Measurements from ENCODE around the gene NKD1. TPM values are rescaled to one million over a fixed set of nuclear protein-coding genes. Genes with fewer than 3 reads are reported as not detected.

NKD1 gene
- polyA plus RNA-seq, 3 donors: 0.01 TPM; not detected in 2

GRCh38 chr16:50606431-50607050 is 58.3 kb downstream of the NKD1 start:
- Histone ChIP-seq H2AFZ (ENCODE audit: insufficient read depth, low read depth, low read length, poor library complexity, severe bottlenecking) (no peak overlapping the region), H3K27me3 (ENCODE audit: control insufficient read depth in 2 of 2, insufficient read depth in 2 of 2, low read length in 2 of 2) (no peaks in the 10 kb centered on the region), H3K27ac (ENCODE audit: low read depth in 1 of 2, low read length in 2 of 2) (no peak overlapping the region), H3K9ac (ENCODE audit: insufficient read depth, low read length, poor library complexity, severe bottlenecking) (no peak overlapping the region), H3K79me2 (ENCODE audit: insufficient read depth, low read length) (no peaks in the 10 kb centered on the region), H3K36me3 (replicated peaks in 1 of 2; ENCODE audit: control insufficient read depth in 1 of 2, insufficient read depth in 2 of 2, low read length in 2 of 2) (no peaks in the 10 kb centered on the region), H4K20me1 (ENCODE audit: insufficient read depth, low read length) (no peaks in the 10 kb centered on the region), H3K4me3 (replicated peaks in 1 of 3; ENCODE audit: low read depth in 2 of 3, low read length in 3 of 3) (no peak overlapping the region), H3K9me3 (replicated peaks in 1 of 2; ENCODE audit: control insufficient read depth in 1 of 2, insufficient read depth in 1 of 2, low read length in 2 of 2) (no peaks in the 10 kb centered on the region), H3K4me2 (replicated peaks; ENCODE audit: extremely low read depth, low read length, poor library complexity, severe bottlenecking) (no peak overlapping the region), H3K4me1 (ENCODE audit: control insufficient read depth in 1 of 2, insufficient read depth in 2 of 2, low read length in 2 of 2) (peaks cover 7 to 9% of the 10 kb centered on the region in 2 donors)
- Mint-ChIP-seq H3K4me3 (no peak overlapping the region), H3K27me3 (ENCODE audit: low read depth in 3 of 3) (peaks cover 0 to 8% (median 2%) of the 10 kb centered on the region in 3 donors), H3K36me3 (no peaks in the 10 kb centered on the region), H3K27ac (no peak overlapping the region), H3K4me1 (peaks cover 6% of the 10 kb centered on the region), H3K9me3 (peaks cover 0 to 2% (median 0%) of the 10 kb centered on the region in 7 donors)
- WGBS (ENCODE audit: insufficient coverage): 96% methylated on average over 17 of the region's 17 CpGs
- intact Hi-C loops (cut with micrococcal nuclease): no loop called here
- DNase-seq: no peak
- TF ChIP-seq, protein P1, sequence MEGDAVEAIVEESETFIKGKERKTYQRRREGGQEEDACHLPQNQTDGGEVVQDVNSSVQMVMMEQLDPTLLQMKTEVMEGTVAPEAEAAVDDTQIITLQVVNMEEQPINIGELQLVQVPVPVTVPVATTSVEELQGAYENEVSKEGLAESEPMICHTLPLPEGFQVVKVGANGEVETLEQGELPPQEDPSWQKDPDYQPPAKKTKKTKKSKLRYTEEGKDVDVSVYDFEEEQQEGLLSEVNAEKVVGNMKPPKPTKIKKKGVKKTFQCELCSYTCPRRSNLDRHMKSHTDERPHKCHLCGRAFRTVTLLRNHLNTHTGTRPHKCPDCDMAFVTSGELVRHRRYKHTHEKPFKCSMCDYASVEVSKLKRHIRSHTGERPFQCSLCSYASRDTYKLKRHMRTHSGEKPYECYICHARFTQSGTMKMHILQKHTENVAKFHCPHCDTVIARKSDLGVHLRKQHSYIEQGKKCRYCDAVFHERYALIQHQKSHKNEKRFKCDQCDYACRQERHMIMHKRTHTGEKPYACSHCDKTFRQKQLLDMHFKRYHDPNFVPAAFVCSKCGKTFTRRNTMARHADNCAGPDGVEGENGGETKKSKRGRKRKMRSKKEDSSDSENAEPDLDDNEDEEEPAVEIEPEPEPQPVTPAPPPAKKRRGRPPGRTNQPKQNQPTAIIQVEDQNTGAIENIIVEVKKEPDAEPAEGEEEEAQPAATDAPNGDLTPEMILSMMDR (IDR thresholded peaks at IDR 0.05): no peak

- Mint-ChIP-seq H3K9me3 (peaks cover 0 to 2% (median 0%) of the 10 kb centered on the region in 7 donors), H3K27ac (no peak overlapping the region), H3K36me3 (no peaks in the 10 kb centered on the region), H3K27me3 (ENCODE audit: low read depth in 3 of 3) (peaks cover 0 to 8% (median 2%) of the 10 kb centered on the region in 3 donors), H3K4me1 (peaks cover 10% of the 10 kb centered on the region), H3K4me3 (no peak overlapping the region)
- no peaks in the 10 kb centered on the region for H3K79me2 ChIP-seq (ENCODE audit: insufficient read depth, low read length)
- WGBS (ENCODE audit: insufficient coverage): 92% methylated on average over 2 of the region's 3 CpGs
- DNase-seq: no peak
- no peaks in the 10 kb centered on the region for H3K27me3 ChIP-seq (ENCODE audit: control insufficient read depth in 2 of 2, insufficient read depth in 2 of 2, low read length in 2 of 2)
- peaks cover 12 to 14% of the 10 kb centered on the region in 2 donors for H3K4me1 ChIP-seq (ENCODE audit: control insufficient read depth in 1 of 2, insufficient read depth in 2 of 2, low read length in 2 of 2)
- no peaks in the 10 kb centered on the region for H4K20me1 ChIP-seq (ENCODE audit: insufficient read depth, low read length)
- H3K4me2 ChIP-seq (replicated peaks; ENCODE audit: extremely low read depth, low read length, poor library complexity, severe bottlenecking): no peak overlapping the region
- no peak overlapping the region for H3K9ac ChIP-seq (ENCODE audit: insufficient read depth, low read length, poor library complexity, severe bottlenecking)
- H3K9me3 ChIP-seq (replicated peaks in 1 of 2; ENCODE audit: control insufficient read depth in 1 of 2, insufficient read depth in 1 of 2, low read length in 2 of 2): no peaks in the 10 kb centered on the region
- TF ChIP-seq, protein P1 (IDR thresholded peaks at IDR 0.05): no peak
- H3K27ac ChIP-seq (ENCODE audit: low read depth in 1 of 2, low read length in 2 of 2): no peak overlapping the region
- intact Hi-C loops (cut with micrococcal nuclease): no loop called here
- no peak overlapping the region for H3K4me3 ChIP-seq (replicated peaks in 1 of 3; ENCODE audit: low read depth in 2 of 3, low read length in 3 of 3)
- no peaks in the 10 kb centered on the region for H3K36me3 ChIP-seq (replicated peaks in 1 of 2; ENCODE audit: control insufficient read depth in 1 of 2, insufficient read depth in 2 of 2, low read length in 2 of 2)
- no peak overlapping the region for H2AFZ ChIP-seq (ENCODE audit: insufficient read depth, low read depth, low read length, poor library complexity, severe bottlenecking)
Measured at GRCh38 chr16:50607051-50607431, 58.8 kb downstream of the NKD1 start.
